ENCODE results near the gene SFTPD.
A peak's percentile ranks its signal among the peaks of the same experiment; 100 is the strongest.
"Not testable (repeated sequence)": the region's sequence is repeated elsewhere in the genome, so short reads cannot be mapped to it uniquely, and the experiment has no call there.

SFTPD gene

GRCh38 chr10:79948976-79949722 lies at the start of gene SFTPD:
Gene SFTPD, minus strand, starts transcription at chr10:79949105. Its CDS starts 2,446 bp downstream, at chr10:79946659.
- DNase-seq = no peak

- DNase-seq = no peak
Observed at GRCh38 chr10:79995979-79996634, 47.2 kb upstream of the SFTPD start.

GRCh38 chr10:79994556-79994955 lies 45.7 kb upstream of the SFTPD start:
- DNase-seq = no peak

GRCh38 chr10:79988199-79988598 lies 39.3 kb upstream of the SFTPD start:
- not testable (repeated sequence) for DNase-seq

- not testable (repeated sequence) for DNase-seq
Observed at GRCh38 chr10:79986661-79987060, 37.8 kb upstream of the SFTPD start.

GRCh38 chr10:79985481-79986072 lies 36.7 kb upstream of the SFTPD start:
- no peak for DNase-seq

- DNase-seq = no peak
Observed at GRCh38 chr10:79984851-79985250, 35.9 kb upstream of the SFTPD start.

GRCh38 chr10:79983286-79983909 lies 34.5 kb upstream of the SFTPD start:
- DNase-seq = no peak

- DNase-seq = no peak
Observed at GRCh38 chr10:79982861-79983260, 34.0 kb upstream of the SFTPD start.

- DNase-seq = no peak
Observed at GRCh38 chr10:79982362-79982800, 33.5 kb upstream of the SFTPD start.

GRCh38 chr10:79981450-79982361 lies 32.8 kb upstream of the SFTPD start:
- DNase-seq = peak; percentile 27 to 29

- no peak for DNase-seq
Observed at GRCh38 chr10:79980711-79981110, 31.8 kb upstream of the SFTPD start.

- no peak for DNase-seq
Observed at GRCh38 chr10:79979976-79980687, 31.2 kb upstream of the SFTPD start.

GRCh38 chr10:79979310-79979975 lies 30.5 kb upstream of the SFTPD start:
- no peak for DNase-seq

GRCh38 chr10:79976999-79977398 lies 28.1 kb upstream of the SFTPD start:
- no peak for DNase-seq

GRCh38 chr10:79970062-79970461 lies 21.2 kb upstream of the SFTPD start:
- DNase-seq = no peak

GRCh38 chr10:79947787-79948424 lies 999 bp downstream of the SFTPD start:
- no peak for DNase-seq

- no peak for DNase-seq
Observed at GRCh38 chr10:79947083-79947415, 1.9 kb downstream of the SFTPD start.

GRCh38 chr10:79946271-79947082 lies 2.4 kb downstream of the SFTPD start:
- no peak for DNase-seq
